GM19468 (cell line): ENCODE data around the gene S100A5.

Experiments
- ATAC-seq: cut with Tn5 transposase; IDR thresholded peaks from one replicate; pipeline ENCODE4 v1.9.1; 2021; ENCODE audit warnings: mild to moderate bottlenecking, moderate library complexity, moderate number of reproducible peaks; ENCODE audit not compliant: unreplicated experiment; ENCODE audit errors: extremely low read depth

Gene S100A5

GRCh38 chr1:153548722-153549688 lies 8.3 kb upstream of the S100A5 start, which contains the start of gene S100A3:
Gene S100A3, minus strand, starts transcription at chr1:153549258. Its CDS starts 773 bp downstream, at chr1:153548485.
- ATAC-seq = no peak

DNA sequence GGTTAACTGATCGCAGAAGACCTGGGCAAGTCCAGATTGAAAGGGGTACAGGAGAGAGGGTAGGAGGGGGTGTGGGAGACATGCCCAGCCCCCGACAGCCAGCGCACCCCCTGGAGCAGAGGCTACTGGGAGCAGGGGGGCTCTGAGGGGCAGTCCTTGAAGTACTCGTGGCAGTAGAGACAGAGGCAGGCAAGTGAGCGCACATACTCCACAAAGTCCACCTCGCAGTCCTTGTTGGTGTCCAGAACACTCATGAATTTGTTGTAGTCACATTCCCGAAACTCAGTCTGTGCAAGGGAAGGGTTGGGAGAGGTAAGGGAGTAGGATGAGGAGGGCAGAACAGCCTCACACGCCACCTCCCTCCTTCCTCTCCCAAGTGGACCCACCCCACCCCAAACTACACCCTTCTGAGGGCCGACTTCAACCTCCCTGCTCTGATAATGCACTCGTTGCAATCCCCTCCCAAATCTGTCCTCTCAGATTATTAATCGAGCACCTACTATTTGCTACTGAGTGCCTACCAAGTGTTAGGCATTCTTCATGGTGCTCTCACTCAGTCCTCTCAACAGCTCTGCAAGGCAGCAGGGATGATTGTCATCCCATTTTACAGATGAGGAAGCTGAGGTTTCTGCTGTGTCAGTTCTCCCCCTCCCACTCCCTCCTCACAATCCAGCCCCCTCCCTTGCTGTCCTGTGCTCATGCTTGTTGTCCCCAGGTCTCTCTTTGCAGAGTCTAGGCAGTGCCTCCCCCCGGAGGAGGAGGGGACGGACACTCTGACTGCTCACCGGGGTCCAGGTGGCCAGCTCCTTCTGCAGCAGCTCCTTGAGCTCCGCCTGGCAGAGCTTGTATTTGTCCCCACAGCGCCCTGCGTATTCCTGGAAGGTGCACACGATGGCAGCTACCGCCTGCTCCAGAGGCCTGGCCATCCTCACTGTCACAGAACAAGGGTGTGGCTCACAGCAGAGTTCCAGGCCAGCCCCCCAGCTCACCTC lies 7.1 kb upstream of the S100A5 start:
- no peak for ATAC-seq

GRCh38 chr1:153546796-153547559 lies 6.2 kb upstream of the S100A5 start:
- ATAC-seq = no peak

GRCh38 chr1:153546371-153546770 lies 5.6 kb upstream of the S100A5 start:
- no peak for ATAC-seq

- no peak for ATAC-seq
Measured at GRCh38 chr1:153545067-153546055, 4.6 kb upstream of the S100A5 start, which contains the start of gene S100A4. Gene S100A4, minus strand, starts transcription at chr1:153545806. Its CDS starts 1,012 bp downstream, at chr1:153544794.

GRCh38 chr1:153544453-153545066 lies 3.8 kb upstream of the S100A5 start:
- ATAC-seq = no peak

DNA sequence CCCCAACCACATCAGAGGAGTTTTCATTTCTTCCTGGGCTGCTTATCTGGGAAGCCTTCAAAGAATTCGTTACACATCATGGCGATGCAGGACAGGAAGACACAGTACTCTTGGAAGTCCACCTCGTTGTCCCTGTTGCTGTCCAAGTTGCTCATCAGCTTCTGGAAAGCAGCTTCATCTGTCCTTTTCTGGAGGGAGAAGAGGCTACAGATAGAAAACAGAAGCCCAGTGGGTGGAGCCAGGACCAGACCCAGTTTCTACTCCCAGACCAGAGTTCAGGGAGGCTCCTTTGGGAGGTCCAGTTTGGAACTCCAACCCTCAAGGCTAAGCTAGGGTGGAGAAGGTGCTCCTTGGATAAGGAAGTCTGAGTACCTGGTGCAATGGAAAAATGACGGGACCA lies 3.0 kb upstream of the S100A5 start:
- no peak for ATAC-seq

DNA sequence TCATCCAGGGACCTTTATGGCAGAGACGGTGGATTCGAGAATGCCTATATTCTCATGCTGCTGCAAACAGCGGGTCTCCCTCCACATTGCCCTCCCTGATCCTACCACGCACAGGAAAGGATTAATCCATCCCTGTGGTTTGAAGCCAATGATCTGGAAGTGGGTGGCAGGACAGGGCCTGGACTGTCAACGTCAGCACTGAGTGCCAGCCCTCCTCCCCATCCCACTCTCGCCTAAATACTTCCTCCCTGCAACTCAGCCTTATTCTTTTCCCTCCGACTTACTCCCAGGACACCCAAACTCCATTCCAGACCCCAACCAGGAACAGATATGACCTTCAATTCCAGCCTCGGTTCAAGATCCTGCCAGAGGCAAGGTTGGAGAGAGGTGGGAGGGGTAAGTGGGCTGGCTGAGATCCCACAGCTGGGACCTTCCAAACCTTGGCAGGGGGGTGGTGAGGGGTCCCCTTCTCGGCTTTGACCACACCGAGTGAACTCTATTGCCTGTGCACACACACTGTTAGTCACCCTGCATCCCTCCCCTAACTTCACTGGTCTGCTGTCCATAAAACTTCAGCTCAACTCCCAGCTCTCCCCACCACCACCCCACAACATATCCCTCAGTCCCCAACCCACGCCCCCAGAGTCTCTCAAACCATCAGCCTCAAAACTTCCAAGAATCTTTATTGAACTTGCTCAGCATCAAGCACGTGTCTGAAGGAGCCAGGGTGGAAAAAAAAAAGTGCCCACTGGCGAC lies 2.4 kb upstream of the S100A5 start:
- ATAC-seq = no peak

DNA sequence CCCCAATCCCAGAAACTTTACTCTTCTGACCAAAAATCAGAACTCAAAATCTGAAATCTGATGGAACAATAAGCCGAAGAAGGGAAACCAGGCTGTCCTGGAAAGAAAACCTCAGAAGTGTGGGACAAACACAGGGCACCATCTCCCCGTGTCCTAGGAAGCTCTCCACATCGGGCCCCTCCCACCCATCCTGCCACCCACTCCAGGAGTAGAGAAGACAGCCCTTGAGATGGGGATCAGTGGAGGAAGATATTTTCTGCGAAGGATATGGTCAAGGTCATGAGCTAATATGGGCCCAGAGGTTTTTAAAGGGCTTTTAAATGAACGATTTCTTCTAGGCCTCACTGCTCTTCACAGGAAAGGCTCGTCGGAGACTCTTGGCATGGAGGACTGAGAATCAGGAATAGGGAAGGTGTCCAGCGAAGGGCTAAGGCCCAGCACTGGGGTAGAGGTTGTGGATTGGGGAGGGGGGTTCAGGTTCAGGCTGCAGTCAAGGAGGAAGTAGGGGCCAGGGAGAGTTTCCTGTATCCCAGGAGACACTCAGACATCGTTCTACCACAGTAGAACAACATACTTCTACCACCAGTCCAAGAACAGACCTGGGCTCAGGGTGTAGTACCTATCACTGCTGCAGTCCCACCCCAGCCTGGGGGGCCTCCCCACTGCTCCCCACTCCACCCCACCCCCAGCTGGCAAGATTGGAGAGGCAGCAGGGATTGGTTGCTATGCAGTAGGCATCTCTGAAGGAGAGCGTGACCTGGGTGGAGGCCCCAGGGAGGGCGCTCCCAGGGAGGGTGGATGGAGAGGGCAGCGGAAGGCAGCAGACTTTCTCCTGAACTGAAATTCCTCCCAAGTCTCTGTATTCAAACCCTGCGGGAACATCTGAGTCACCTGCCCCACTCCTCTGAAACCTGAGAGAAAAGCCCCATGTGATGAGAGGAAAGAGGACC lies 1.2 kb upstream of the S100A5 start:
- no peak for ATAC-seq

DNA sequence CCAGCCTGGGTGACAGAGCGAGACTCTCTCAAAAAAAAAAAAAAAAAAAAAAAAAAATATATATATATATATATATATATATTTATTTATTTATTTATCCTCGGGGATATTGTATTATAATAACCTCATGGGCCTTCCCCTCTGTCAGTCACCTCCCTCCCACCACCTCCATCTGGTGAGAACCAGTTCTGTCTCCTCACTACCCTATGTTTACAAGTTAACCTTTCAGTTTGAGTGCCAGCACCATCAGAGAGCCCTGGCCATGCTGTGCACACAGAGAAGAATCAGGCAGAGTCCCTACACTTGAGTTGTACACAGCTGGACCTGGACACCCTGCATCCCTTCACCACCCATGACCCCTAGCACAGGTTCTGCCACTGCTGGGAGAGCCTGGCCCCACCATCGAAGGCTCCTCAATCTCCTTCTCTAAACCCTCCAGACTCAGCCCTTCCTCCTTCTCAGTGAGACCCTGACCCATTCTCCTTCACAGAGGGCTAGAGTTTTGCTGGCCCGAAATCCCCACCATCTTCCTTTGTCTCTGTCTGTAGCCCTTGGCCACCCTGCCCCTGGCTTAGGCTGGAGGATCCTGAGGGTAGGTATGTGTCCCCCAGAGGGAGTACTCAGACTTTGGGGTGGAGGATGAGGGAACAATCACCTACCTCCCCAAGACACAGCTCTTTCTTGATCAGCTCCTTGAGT lies 1.2 kb downstream of the S100A5 start:
- ATAC-seq = no peak

DNA sequence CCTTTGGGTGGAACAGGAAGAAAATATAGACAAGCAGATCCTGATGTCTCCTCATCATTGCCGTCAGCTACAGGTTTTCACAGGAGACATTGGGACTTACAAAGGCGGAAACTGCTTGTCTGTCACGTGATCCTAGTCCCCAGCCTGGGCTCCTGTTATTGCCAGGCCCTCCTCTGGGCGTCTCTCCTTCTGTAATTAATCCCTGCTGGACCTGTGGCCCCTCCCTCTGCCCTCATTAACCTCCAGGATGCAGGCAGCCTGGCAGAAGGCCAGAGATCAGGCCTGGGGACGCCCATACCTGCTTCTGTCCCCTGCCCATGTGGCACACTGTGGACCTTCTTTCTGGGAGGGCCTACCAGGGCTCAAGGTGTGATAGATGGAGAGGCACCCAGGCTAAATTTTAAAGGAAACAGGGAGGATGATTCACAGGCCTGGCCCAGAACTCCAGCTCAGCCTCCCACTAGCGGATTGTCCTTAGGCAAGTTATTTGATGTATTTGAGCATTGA lies 2.4 kb downstream of the S100A5 start:
- ATAC-seq = no peak

GRCh38 chr1:153537376-153537730 lies 3.4 kb downstream of the S100A5 start:
- ATAC-seq = no peak

GRCh38 chr1:153536671-153537375 lies 3.9 kb downstream of the S100A5 start:
- no peak for ATAC-seq

- ATAC-seq = no peak
Measured at GRCh38 chr1:153536012-153536670, 4.6 kb downstream of the S100A5 start.
